ENCODE results near the gene LPCAT1. TPM values are rescaled to one million over a fixed set of nuclear protein-coding genes. Genes with fewer than 3 reads are reported as not detected.

Gene LPCAT1
- total and polyA plus RNA-seq, 2 of the 13 experiments (the other 11 are each of a cell fraction or from before 2014, with no cell fraction given): 29.8 to 90.6 TPM

DNA sequence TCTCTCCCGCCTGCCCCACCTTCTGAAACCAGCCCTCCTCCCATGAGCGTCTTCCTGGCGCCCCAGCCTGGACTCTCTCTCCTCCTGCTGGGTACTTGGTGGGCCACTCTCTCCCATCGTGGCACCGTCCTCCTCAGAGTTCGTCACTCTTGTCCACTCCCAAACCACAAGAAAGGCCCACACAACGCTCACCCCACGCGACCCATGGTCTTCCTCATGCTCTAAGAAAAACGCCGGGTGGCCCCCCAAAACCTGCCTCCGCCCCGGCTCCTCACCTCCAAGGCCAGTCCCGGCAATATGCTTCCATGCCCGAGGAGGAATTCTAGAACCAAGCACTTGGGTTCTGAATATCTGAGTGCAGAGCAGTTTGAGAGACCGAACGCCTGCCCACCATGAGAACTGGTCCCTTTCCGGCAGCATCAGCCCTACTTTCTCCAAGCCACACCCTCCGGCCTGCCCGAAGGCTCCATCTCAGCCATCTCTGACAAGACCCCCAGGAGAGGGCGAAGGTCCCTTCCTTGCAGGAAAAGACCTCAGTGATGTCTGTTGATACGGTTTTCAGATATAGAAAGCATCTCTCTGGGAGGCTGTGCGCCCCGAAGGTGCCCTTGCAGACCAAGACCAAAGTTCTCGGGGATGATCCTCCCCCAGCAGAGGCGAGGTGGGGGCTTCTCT, 93.5 kb downstream of the LPCAT1 start:
- Histone ChIP-seq H3K9me3 (ENCODE audit: low read length) (peaks cover 7% of the 10 kb centered on the region; the same call in 1 of the 2 replicates), H3K27ac (ENCODE audit: extremely low read length, insufficient read depth, low read length) (no peak overlapping the region), H3K27me3 (ENCODE audit: control insufficient read depth in 1 of 2, insufficient read depth in 2 of 2, low read length in 2 of 2) (peaks cover 1 to 34% of the 10 kb centered on the region in 2 experiments), H3K36me3 (replicated peaks in 1 of 2; ENCODE audit: control insufficient read depth in 1 of 2, insufficient read depth in 2 of 2, low read length in 2 of 2) (no peaks in the 10 kb centered on the region), H2AFZ (ENCODE audit: low read length) (no peak overlapping the region), H3K79me2 (ENCODE audit: insufficient read depth, low read length) (no peaks in the 10 kb centered on the region), H3K4me3 (replicated peaks in 1 of 3; ENCODE audit: insufficient read depth in 1 of 3, low read depth in 2 of 3, low read length in 3 of 3) (no peak overlapping the region), H4K20me1 (ENCODE audit: insufficient read depth, low read length) (no peaks in the 10 kb centered on the region), H3K9ac (ENCODE audit: insufficient read depth, low read depth, low read length) (no peak overlapping the region), H3K4me1 (ENCODE audit: insufficient read depth, low read length) (no peaks in the 10 kb centered on the region), H3K4me2 (ENCODE audit: low read depth, low read length) (no peak overlapping the region)
- FAIRE-seq: no peak
- CTCF ChIA-PET (ENCODE audit: low intra/inter-chr PET ratio, low total read pairs): no interaction called here
- POLR2A ChIA-PET: no interaction called here
- TF ChIP-seq PLRG1 (conservative IDR thresholded peaks at IDR 0.05): no peak
- no peak for ATAC-seq
- in situ Hi-C loops (cut with HindIII; ENCODE audit: extremely low pct_ligation_motif_present, low pct_unique_long_range_greater_than_20kb) (no loop called here), intact Hi-C loops (cut with micrococcal nuclease; ENCODE audit: unreplicated experiment) (no loop called here)
- no peak for DNase-seq (ENCODE audit: low spot score)
- no TSS peak for BruUV-seq (replicated peaks)
- WGBS (ENCODE audit: low lambda C conversion rate): 26% methylated on average over 20 of the region's 26 CpGs

DNA sequence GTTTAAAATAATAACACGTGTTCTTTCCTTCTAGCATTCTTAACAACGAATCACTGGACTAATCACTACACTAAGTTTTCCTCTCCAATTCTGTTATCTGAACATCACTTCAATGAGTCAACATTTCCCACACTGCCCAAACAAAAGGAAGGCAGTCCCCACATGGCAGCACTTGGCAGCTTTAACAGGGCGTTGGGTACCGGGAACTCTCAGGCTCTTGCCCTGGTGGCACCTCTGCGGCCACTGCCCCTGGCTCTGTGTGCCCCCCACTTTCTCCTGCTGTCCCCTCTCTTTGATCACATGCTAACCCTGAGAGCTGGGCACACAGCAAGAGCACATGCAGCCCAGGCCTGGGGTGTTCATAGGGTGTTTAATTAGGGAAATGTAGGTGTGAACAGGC, 94.3 kb downstream of the LPCAT1 start:
- Histone ChIP-seq H4K20me1 (ENCODE audit: insufficient read depth, low read length) (no peaks in the 10 kb centered on the region), H3K79me2 (ENCODE audit: insufficient read depth, low read length) (no peaks in the 10 kb centered on the region), H3K4me3 (replicated peaks in 1 of 3; ENCODE audit: insufficient read depth in 1 of 3, low read depth in 2 of 3, low read length in 3 of 3) (no peak overlapping the region), H3K9ac (ENCODE audit: insufficient read depth, low read depth, low read length) (no peak overlapping the region), H2AFZ (ENCODE audit: low read length) (no peak overlapping the region), H3K4me1 (ENCODE audit: insufficient read depth, low read length) (no peaks in the 10 kb centered on the region), H3K9me3 (ENCODE audit: low read length) (peaks cover 7% of the 10 kb centered on the region; the same call in 1 of the 2 replicates), H3K4me2 (ENCODE audit: low read depth, low read length) (no peak overlapping the region), H3K27me3 (ENCODE audit: control insufficient read depth in 1 of 2, insufficient read depth in 2 of 2, low read length in 2 of 2) (peaks cover 1 to 34% of the 10 kb centered on the region in 2 experiments), H3K27ac (ENCODE audit: extremely low read length, insufficient read depth, low read length) (no peak overlapping the region), H3K36me3 (replicated peaks in 1 of 2; ENCODE audit: control insufficient read depth in 1 of 2, insufficient read depth in 2 of 2, low read length in 2 of 2) (no peaks in the 10 kb centered on the region)
- in situ Hi-C loops (cut with HindIII; ENCODE audit: extremely low pct_ligation_motif_present, low pct_unique_long_range_greater_than_20kb): no loop called here
- ATAC-seq (no peak), DNase-seq (ENCODE audit: low spot score) (no peak), FAIRE-seq (no peak)
- 5% methylated on average over 5 of the region's 5 CpGs for WGBS (ENCODE audit: low lambda C conversion rate)
- ChIA-PET POLR2A (no interaction called here), CTCF (ENCODE audit: low intra/inter-chr PET ratio, low total read pairs) (no interaction called here)
- no TSS peak for BruUV-seq (replicated peaks)
- intact Hi-C loops (cut with micrococcal nuclease; ENCODE audit: unreplicated experiment): no loop called here
- TF ChIP-seq MZF1 (CRISPR knock-in tag; IDR thresholded peaks at IDR 0.05; ENCODE audit: borderline replicate concordance): no peak
- TF ChIP-seq, protein P1, sequence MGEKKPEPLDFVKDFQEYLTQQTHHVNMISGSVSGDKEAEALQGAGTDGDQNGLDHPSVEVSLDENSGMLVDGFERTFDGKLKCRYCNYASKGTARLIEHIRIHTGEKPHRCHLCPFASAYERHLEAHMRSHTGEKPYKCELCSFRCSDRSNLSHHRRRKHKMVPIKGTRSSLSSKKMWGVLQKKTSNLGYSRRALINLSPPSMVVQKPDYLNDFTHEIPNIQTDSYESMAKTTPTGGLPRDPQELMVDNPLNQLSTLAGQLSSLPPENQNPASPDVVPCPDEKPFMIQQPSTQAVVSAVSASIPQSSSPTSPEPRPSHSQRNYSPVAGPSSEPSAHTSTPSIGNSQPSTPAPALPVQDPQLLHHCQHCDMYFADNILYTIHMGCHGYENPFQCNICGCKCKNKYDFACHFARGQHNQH (CRISPR knock-in tag; IDR thresholded peaks at IDR 0.05): no peak
- no peak for TF ChIP-seq SIN3A (IDR thresholded peaks at IDR 0.05; ENCODE audit: borderline replicate concordance, low read depth, low read length)
- TF ChIP-seq, protein P2, sequence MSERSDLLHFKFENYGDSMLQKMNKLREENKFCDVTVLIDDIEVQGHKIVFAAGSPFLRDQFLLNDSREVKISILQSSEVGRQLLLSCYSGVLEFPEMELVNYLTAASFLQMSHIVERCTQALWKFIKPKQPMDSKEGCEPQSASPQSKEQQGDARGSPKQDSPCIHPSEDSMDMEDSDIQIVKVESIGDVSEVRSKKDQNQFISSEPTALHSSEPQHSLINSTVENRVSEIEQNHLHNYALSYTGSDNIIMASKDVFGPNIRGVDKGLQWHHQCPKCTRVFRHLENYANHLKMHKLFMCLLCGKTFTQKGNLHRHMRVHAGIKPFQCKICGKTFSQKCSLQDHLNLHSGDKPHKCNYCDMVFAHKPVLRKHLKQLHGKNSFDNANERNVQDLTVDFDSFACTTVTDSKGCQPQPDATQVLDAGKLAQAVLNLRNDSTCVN (CRISPR knock-in tag; IDR thresholded peaks at IDR 0.05; ENCODE audit: borderline replicate concordance): no peak
- no peak for TF ChIP-seq CENPT (CRISPR knock-in tag; IDR thresholded peaks at IDR 0.05; ENCODE audit: low read depth)
- TF ChIP-seq, protein P3, sequence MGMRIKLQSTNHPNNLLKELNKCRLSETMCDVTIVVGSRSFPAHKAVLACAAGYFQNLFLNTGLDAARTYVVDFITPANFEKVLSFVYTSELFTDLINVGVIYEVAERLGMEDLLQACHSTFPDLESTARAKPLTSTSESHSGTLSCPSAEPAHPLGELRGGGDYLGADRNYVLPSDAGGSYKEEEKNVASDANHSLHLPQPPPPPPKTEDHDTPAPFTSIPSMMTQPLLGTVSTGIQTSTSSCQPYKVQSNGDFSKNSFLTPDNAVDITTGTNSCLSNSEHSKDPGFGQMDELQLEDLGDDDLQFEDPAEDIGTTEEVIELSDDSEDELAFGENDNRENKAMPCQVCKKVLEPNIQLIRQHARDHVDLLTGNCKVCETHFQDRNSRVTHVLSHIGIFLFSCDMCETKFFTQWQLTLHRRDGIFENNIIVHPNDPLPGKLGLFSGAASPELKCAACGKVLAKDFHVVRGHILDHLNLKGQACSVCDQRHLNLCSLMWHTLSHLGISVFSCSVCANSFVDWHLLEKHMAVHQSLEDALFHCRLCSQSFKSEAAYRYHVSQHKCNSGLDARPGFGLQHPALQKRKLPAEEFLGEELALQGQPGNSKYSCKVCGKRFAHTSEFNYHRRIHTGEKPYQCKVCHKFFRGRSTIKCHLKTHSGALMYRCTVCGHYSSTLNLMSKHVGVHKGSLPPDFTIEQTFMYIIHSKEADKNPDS (CRISPR knock-in tag; IDR thresholded peaks at IDR 0.05): no peak
- TF ChIP-seq, protein P4, sequence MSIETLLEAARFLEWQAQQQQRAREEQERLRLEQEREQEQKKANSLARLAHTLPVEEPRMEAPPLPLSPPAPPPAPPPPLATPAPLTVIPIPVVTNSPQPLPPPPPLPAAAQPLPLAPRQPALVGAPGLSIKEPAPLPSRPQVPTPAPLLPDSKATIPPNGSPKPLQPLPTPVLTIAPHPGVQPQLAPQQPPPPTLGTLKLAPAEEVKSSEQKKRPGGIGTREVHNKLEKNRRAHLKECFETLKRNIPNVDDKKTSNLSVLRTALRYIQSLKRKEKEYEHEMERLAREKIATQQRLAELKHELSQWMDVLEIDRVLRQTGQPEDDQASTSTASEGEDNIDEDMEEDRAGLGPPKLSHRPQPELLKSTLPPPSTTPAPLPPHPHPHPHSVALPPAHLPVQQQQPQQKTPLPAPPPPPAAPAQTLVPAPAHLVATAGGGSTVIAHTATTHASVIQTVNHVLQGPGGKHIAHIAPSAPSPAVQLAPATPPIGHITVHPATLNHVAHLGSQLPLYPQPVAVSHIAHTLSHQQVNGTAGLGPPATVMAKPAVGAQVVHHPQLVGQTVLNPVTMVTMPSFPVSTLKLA (IDR thresholded peaks at IDR 0.05): no peak
- TF ChIP-seq, protein P5, sequence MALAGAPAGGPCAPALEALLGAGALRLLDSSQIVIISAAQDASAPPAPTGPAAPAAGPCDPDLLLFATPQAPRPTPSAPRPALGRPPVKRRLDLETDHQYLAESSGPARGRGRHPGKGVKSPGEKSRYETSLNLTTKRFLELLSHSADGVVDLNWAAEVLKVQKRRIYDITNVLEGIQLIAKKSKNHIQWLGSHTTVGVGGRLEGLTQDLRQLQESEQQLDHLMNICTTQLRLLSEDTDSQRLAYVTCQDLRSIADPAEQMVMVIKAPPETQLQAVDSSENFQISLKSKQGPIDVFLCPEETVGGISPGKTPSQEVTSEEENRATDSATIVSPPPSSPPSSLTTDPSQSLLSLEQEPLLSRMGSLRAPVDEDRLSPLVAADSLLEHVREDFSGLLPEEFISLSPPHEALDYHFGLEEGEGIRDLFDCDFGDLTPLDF (CRISPR knock-in tag; IDR thresholded peaks at IDR 0.05): no peak
- no peak for TF ChIP-seq ATF1 (CRISPR knock-in tag; IDR thresholded peaks at IDR 0.05)

Measured in HepG2 (cell line).